ENCODE results near the gene NELL1. TPM values are rescaled to one million over a fixed set of nuclear protein-coding genes. Genes with fewer than 3 reads are reported as not detected.

Gene NELL1
- total and polyA plus RNA-seq, 2 donors (not counting 3 experiments of a cell fraction or from before 2014, with no cell fraction given): not detected

- FAIRE-seq (no peak), DNase-seq (ENCODE audit: low read depth, low spot score) (no peak)
- no peak overlapping the region for H2AFZ ChIP-seq (ENCODE audit: low read depth, low read length)
- dilution Hi-C loops (cut with MboI; ENCODE audit: extremely low pct_ligation_motif_present, low sequenced_read_pairs): no loop called here
- CTCF ChIA-PET: no interaction called here
- H3K27ac ChIP-seq (ENCODE audit: insufficient read depth, low read depth, low read length): no peak overlapping the region
- H4K20me1 ChIP-seq (replicated peaks; ENCODE audit: control insufficient read depth, extremely low read depth, insufficient read depth, low read length): no peaks in the 10 kb centered on the region
- TF ChIP-seq POLR2A (IDR thresholded peaks at IDR 0.05; ENCODE audit: low read depth, low read length): no peak
- TF ChIP-seq EZH2 (IDR thresholded peaks at IDR 0.05; ENCODE audit: borderline replicate concordance, low read depth, low read length, severe bottlenecking): no peak
- no peak for TF ChIP-seq GATA2 (IDR thresholded peaks at IDR 0.05; ENCODE audit: insufficient read depth, insufficient read length, low read depth, low read length)
- no peak for TF ChIP-seq JUN (IDR thresholded peaks at IDR 0.05; ENCODE audit: borderline replicate concordance, insufficient read depth, insufficient read length, low read depth)
- no peak for TF ChIP-seq POLR2AphosphoS5 (IDR thresholded peaks at IDR 0.05; ENCODE audit: insufficient read depth, low read depth, low read length)
- H3K79me2 ChIP-seq (ENCODE audit: control insufficient read depth, insufficient read depth, low read length): no peaks in the 10 kb centered on the region
- no peaks in the 10 kb centered on the region for H3K4me1 ChIP-seq (ENCODE audit: control insufficient read depth, extremely low read depth, insufficient read depth, low read length)
- intact Hi-C loops (cut with micrococcal nuclease): no loop called here
- no peak overlapping the region for H3K9ac ChIP-seq (replicated peaks; ENCODE audit: extremely low read depth, insufficient read depth, low read length)
- POLR2A ChIA-PET: no interaction called here
- no peaks in the 10 kb centered on the region for H3K27me3 ChIP-seq (ENCODE audit: control insufficient read depth in 2 of 2, insufficient read depth in 2 of 2, low read length in 2 of 2)
- H3K36me3 ChIP-seq (ENCODE audit: control insufficient read depth in 2 of 2, extremely low read depth in 1 of 2, insufficient read depth in 2 of 2, low read length in 2 of 2): no peaks in the 10 kb centered on the region
- no peak overlapping the region for H3K4me2 ChIP-seq (ENCODE audit: insufficient read depth, low read length)
- H3K9me1 ChIP-seq (replicated peaks; ENCODE audit: control insufficient read depth, extremely low read depth, insufficient read depth, low read length): no peaks in the 10 kb centered on the region
- no peak overlapping the region for H3K4me3 ChIP-seq (replicated peaks in 1 of 3; ENCODE audit: insufficient read depth in 1 of 3, low read depth in 1 of 3, low read length in 3 of 3)
- peaks cover 2% of the 10 kb centered on the region for H3K9me3 ChIP-seq (replicated peaks; ENCODE audit: control insufficient read depth, insufficient read depth, low read length)
- no TSS peak for BruUV-seq (replicated peaks)
These were observed 413.5 kb downstream of the NELL1 start for GRCh38 chr11:21082853-21083252.

- no peaks in the 10 kb centered on the region for H3K79me2 ChIP-seq (ENCODE audit: control insufficient read depth, insufficient read depth, low read length)
- no peak for FAIRE-seq
- no peak overlapping the region for H3K9ac ChIP-seq (replicated peaks; ENCODE audit: extremely low read depth, insufficient read depth, low read length)
- no peak overlapping the region for H3K27ac ChIP-seq (ENCODE audit: insufficient read depth, low read depth, low read length)
- H3K4me1 ChIP-seq (ENCODE audit: control insufficient read depth, extremely low read depth, insufficient read depth, low read length): no peaks in the 10 kb centered on the region
- H4K20me1 ChIP-seq (replicated peaks; ENCODE audit: control insufficient read depth, extremely low read depth, insufficient read depth, low read length): no peaks in the 10 kb centered on the region
- no peak overlapping the region for H3K4me2 ChIP-seq (ENCODE audit: insufficient read depth, low read length)
- H3K9me1 ChIP-seq (replicated peaks; ENCODE audit: control insufficient read depth, extremely low read depth, insufficient read depth, low read length): no peaks in the 10 kb centered on the region
- intact Hi-C loops (cut with micrococcal nuclease): no loop called here
- no TSS peak for BruUV-seq (replicated peaks)
- no peak overlapping the region for H3K4me3 ChIP-seq (replicated peaks in 1 of 3; ENCODE audit: insufficient read depth in 1 of 3, low read depth in 1 of 3, low read length in 3 of 3)
- H3K27me3 ChIP-seq (ENCODE audit: control insufficient read depth in 2 of 2, insufficient read depth in 2 of 2, low read length in 2 of 2): no peaks in the 10 kb centered on the region
- H3K9me3 ChIP-seq (replicated peaks; ENCODE audit: control insufficient read depth, insufficient read depth, low read length): no peaks in the 10 kb centered on the region
- TF ChIP-seq EZH2 (IDR thresholded peaks at IDR 0.05; ENCODE audit: borderline replicate concordance, low read depth, low read length, severe bottlenecking) (no peak), POLR2A (IDR thresholded peaks at IDR 0.05; ENCODE audit: low read depth, low read length) (no peak), FOS (IDR thresholded peaks at IDR 0.05; ENCODE audit: borderline replicate concordance, insufficient read depth, low read length) (no peak)
- CTCF ChIA-PET: no interaction called here
- H3K36me3 ChIP-seq (ENCODE audit: control insufficient read depth in 2 of 2, extremely low read depth in 1 of 2, insufficient read depth in 2 of 2, low read length in 2 of 2): no peaks in the 10 kb centered on the region
- POLR2A ChIA-PET: no interaction called here
- no peak for DNase-seq (ENCODE audit: low read depth, low spot score)
- no peak overlapping the region for H2AFZ ChIP-seq (ENCODE audit: low read depth, low read length)
- dilution Hi-C loops (cut with MboI; ENCODE audit: extremely low pct_ligation_motif_present, low sequenced_read_pairs): no loop called here
These were observed 419.5 kb downstream of the NELL1 start for GRCh38 chr11:21088930-21089329.

All from endothelial cell of umbilical vein (primary cell).